ENCODE data around the gene KRTAP1-1.
"Not testable (repeated sequence)": the region's sequence is repeated elsewhere in the genome, so short reads cannot be mapped to it uniquely, and the experiment has no call there.

Gene KRTAP1-1

GRCh38 chr17:41055130-41055529 is 13.9 kb upstream of the KRTAP1-1 start, which contains the start of gene KRTAP2-2:
Gene KRTAP2-2, minus strand, starts transcription at chr17:41055230. Its CDS starts 19 bp downstream, at chr17:41055211.
- DNase-seq: not testable (repeated sequence)

DNA sequence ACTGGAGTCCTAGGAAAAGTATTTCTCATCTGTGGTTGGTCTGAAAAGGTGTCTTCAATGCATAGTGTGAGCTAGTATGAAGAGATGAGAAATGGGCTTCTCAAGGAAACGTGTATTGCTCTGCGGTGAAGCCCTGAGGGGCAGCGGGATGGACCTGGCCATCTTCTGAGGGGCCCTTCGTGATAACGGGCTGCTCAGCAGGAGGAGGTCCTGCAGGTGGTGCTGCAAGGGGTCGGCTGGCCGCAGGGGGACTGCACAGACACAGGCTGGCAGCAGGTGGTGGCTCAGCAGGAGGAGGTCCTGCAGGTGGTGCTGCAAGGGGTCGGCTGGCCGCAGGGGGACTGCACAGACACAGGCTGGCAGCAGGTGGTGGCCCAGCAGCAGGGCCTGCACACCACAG is 13.3 kb upstream of the KRTAP1-1 start:
- DNase-seq: not testable (repeated sequence)

- no peak for DNase-seq
These were observed 12.8 kb upstream of the KRTAP1-1 start for GRCh38 chr17:41054025-41054424.

GRCh38 chr17:41052566-41052965 is 11.3 kb upstream of the KRTAP1-1 start:
- DNase-seq: no peak

DNA sequence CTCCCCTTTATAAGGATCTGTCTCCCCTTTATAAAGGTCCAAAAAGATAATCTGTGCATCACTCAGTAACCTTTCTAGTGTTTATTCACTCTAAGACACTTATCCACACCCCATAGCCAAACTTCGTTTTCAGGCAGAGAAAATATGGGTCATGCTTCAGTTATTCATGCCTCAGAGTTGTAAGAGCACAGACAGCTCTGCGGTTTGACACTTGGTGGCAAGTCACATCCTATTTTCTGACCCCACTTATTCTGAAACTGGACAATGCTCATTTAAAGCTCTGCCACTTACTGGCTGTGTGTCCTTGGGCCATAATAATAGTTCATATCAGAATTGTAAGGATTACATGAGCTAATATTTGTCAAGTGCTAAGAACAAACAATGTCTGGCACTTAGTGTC is 7.9 kb upstream of the KRTAP1-1 start:
- no peak for DNase-seq

GRCh38 chr17:41048441-41048840 is 7.2 kb upstream of the KRTAP1-1 start:
- DNase-seq: no peak

- not testable (repeated sequence) for DNase-seq
These were observed 5.7 kb upstream of the KRTAP1-1 start, which contains the start of gene KRTAP2-1 for GRCh38 chr17:41046735-41047465. Gene KRTAP2-1, minus strand, starts transcription at chr17:41047316. Its CDS starts 49 bp downstream, at chr17:41047267.

GRCh38 chr17:41042953-41043352 is 1.7 kb upstream of the KRTAP1-1 start:
- DNase-seq: no peak

DNA sequence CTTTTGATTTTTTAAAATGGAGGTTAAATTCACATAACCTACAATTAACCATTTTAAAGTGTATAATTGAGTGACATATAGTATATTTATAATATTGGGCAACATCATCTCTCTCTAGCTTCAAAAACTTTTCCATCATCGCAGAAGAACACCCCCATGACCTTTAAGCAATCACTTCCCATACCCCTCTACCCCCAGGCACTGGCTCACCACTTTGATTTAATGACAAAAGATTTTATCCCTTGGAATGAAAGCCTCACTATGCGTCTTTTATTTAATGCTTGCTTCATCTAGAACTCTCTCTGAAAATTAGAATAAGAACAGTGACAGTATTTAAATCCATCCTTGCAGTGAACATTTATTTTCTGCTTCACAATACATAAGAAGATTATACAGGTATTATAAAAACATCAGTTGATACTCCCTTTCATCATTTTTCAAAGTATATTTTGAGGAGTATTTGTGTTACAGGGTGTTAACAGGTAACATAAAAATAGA is 3.3 kb downstream of the KRTAP1-1 start:
- DNase-seq: no peak

- not testable (repeated sequence) for DNase-seq
These were observed 6.8 kb downstream of the KRTAP1-1 start, which contains the start of gene KRTAP1-3 for GRCh38 chr17:41034346-41034935. Gene KRTAP1-3, minus strand, starts transcription at chr17:41034874. Its CDS starts 53 bp downstream, at chr17:41034821.

GRCh38 chr17:41029633-41030245 is 11.5 kb downstream of the KRTAP1-1 start, which contains the start of gene KRTAP1-4:
Gene KRTAP1-4, minus strand, starts transcription at chr17:41030195. Its CDS starts 117 bp downstream, at chr17:41030078.
- DNase-seq: no peak

- DNase-seq: no peak
These were observed 14.4 kb downstream of the KRTAP1-1 start, which contains the start of gene KRTAP1-5 for GRCh38 chr17:41026715-41027471. Gene KRTAP1-5, minus strand, starts transcription at chr17:41027208. Its CDS starts 53 bp downstream, at chr17:41027155.

GRCh38 chr17:41024697-41025096 is 16.6 kb downstream of the KRTAP1-1 start:
- DNase-seq: no peak

DNA sequence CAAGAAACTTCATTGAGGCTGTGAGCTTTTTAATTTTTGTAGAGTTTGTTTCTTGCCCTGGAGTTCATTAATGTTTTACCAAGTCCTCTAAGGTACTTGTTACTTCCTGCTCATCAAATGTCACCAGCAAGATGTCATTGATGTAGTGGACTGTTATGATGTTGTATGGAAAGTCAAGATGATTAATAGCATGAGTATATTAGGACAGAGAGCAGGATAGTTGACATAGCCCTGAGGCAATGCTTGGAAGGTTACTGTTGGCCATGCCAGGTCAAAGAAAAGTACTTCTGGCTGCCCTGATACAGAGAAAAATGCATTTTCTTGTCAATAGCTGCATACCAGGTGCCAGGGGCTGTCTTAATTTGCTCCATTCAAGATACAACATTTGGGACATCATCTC is 20.9 kb downstream of the KRTAP1-1 start:
- DNase-seq: no peak

DNA sequence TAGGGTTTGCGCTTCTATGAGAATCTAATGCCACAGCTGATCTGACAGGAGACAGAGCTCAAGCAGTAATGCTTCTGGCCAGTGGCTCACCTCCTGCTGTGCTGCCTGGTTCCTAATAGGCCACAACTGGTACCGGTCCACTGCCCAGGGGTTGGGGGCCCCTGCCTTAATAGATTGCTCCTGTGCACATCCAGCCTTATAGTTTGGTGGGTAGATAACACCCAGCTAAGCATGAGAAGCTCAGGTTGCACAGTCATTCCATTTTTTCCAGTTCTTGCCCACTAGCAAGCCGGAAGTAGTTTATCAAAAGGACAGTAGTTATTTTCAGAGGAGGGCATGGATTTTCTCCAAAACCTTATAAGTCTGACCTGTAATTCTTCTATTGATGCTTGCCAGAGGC is 21.8 kb downstream of the KRTAP1-1 start:
- no peak for DNase-seq

DNA sequence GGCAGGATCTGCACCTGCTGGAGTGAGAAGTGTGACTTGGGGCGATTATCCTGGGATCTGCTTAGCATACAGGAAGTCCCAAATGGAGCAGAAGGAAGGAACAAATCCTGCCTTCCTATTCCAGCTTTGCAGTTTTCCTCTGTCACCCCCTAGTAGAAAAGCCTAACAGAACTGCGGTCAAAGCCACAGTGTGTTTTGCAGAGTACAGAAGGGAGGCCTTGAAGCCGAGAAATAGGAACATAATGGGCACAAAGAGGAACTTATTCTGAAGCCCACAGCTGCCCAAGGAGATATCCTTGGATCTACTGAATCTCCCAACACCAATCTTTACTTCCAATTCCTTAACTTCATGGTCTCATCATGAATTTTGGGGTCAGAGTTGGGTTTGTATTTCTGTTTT is 22.7 kb downstream of the KRTAP1-1 start:
- DNase-seq: no peak

DNA sequence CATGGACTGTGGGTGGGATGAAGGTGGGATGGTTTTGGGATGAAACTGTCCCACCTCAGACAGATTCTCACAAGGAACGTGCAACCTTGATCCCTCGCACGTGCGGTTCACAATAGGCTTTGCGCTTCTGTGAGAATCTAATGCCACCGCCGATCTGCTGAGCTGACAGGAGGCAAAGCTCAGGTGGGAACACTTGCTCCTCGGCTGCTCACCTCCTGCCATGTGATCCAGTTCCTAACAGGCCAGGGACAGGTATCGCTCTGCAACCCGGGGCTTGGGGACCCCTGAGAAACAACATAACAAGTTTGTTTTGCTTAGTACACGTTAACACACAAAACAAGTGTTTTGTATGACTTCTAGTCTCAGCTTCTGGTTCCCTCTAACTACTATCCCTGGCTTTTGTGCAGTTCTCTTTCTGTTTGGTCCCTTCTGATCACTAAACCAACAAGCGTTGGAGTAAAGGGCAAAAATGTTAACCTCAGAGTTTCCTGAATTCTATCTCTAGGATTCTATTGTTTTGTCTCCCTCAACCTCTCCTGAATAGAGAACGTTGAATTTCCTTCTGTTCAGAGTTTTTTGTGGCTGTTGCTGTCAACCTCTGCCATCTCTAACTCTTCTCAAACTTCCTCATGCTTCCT is 24.6 kb downstream of the KRTAP1-1 start:
- no peak for DNase-seq

DNA sequence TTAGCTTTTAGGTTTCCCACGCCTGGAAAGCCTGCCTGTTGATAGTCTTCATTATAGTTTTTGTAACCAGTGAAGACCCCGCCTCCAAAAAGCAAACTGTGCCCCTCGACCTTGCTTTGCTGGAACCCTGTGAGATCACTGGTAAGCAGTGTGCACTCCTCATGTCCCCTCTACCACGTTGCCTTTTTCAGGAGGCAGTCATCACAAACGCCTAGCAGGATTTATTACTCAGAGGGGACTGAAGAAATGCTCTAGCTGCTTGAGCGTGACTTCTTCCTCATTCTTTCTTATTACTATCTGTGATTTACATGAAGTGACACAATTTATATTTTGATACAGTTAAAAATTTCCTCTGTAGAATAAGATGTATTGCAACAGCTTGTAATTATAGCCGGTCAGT is 25.8 kb downstream of the KRTAP1-1 start:
- DNase-seq: no peak

DNA sequence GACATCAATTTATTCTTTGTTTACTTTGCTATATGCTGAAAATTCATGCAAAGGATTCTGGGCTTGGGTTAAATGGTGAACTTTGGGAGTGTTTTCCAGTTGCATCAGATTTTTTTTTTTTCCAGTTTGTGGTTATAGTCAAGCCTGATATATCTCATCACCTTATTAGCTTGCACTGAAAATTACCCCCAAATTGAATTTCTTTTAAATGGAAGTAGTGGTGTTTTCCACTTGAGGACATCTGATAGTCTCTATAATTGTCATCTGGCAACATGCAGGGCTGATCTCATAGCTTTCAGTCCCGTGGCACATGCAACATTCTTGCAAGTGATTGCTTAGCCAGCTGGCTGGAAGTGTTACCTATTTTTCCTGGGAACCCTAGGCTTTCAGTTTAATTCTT is 27.6 kb downstream of the KRTAP1-1 start:
- DNase-seq: no peak

GRCh38 chr17:41013181-41013580 is 28.1 kb downstream of the KRTAP1-1 start:
- DNase-seq: no peak

DNA sequence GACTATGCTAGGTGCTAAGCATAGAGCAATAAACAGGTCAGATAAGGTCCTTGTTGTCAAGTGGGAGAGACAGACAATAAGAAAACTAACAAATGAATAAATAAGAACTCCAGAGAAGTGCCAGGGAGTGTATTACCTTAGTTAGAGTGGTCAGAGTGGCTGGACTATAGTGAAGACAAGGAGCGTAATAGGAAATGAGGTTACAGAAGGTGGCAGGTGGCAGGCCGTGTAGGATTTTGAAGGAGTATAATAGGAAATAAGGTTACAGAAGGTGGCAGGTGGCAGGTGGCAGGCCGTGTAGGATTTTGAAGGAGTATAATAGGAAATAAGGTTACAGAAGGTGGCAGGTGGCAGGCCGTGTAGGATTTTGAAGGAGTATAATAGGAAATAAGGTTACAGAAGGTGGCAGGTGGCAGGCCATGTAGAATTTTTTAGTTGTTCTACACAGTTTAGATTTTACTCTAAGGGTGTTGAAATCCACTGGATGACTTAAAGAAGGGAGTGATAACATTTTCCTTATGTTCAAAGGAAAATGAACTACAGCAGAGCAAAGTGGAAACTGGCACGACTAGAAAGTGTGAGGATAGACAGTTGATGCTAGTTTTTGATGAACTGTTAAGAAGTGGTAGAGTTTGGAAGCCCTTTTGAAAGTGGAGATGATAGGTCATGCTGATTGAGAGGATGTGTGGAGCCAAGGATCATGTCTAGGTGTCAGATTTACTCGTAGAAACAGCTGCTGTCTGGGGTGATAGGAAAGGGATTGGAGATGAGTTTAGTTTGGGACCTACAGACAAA is 28.7 kb downstream of the KRTAP1-1 start:
- DNase-seq: no peak

Data from CD4-positive, alpha-beta T cell treated with Interleukin-1 beta for 1 hour (primary cell).